HG03108 (cell line): ENCODE measurements around the gene VASP.
"Not testable (repeated sequence)": the region's sequence is repeated elsewhere in the genome, so short reads cannot be mapped to it uniquely, and the experiment has no call there.

Source experiments
- ATAC-seq: cut with Tn5 transposase; IDR thresholded peaks from one replicate; pipeline ENCODE4 v1.9.1; 2021; ENCODE audit warnings: moderate library complexity; ENCODE audit not compliant: unreplicated experiment

Gene VASP

GRCh38 chr19:45496349-45496953 is 10.8 kb upstream of the VASP start:
- peak; percentile 3 for ATAC-seq

DNA sequence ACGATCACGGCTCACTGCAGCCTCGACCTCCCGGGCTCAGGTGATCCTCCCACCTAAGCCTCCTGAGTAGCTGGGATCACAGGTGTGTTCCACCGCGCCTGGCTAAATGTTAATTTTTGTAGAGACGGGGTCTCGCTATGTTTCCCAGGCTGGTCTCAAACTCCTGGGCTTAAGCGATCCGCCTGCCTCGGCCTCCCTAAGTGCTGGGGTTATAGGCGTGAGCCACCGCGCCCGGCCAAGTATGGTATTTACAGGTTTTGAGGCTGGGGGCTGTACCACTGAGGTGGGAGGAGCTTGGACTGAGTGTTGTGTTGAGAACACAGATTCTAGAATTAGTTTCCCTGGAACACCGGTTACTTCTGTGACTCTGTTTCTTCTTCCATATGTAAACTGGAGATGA is 9.5 kb upstream of the VASP start:
- no peak for ATAC-seq

GRCh38 chr19:45498411-45499195 is 8.7 kb upstream of the VASP start, which contains the start of gene PPM1N:
Gene PPM1N (plus strand): TSS chr19:45498443. CDS start chr19:45498473, 30 bp downstream.
- ATAC-seq = no peak

DNA sequence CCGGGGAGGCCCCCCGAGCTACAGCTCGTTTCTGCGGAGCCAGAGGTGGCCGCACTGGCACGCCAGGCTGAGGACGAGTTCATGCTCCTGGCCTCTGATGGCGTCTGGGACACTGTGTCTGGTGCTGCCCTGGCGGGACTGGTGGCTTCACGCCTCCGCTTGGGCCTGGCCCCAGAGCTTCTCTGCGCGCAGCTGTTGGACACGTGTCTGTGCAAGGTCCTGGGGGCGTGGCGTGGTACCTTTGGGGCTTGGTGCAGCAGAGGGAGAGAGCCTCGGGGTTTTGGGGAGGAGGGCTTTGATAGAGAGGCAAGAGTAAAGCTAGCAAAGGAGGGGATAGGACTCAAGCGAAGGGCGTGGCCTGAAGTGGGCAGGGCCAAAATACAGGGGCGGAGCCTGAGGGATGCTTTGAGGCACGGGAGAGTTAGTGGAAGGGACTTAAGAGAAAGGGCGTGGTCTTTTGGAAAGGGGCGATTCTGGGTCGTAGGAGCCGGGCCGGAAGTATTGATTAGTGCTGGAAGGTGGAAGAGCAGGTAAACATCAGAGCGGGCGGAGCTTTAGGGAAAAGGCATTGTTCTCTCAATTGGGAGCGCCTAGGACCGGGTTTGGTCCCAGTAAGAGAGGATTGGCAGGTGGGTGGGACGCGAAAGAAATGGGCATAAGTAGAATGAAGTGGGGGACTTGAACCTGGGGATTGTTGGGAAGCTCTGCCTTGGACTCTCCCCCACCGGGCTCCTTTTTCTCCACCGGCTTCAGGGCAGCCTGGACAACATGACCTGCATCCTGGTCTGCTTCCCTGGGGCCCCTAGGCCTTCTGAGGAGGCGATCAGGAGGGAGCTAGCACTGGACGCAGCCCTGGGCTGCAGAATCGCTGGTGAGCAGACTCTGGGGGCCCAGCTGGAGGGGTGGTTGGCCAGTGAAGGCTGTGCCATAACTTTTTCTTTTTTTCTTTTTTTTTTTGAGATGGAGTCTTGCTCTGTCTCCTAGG is 7.8 kb upstream of the VASP start:
- ATAC-seq = no peak

- ATAC-seq = no peak
Observed at GRCh38 chr19:45500918-45501729, 6.2 kb upstream of the VASP start.

- ATAC-seq = no peak
Observed at GRCh38 chr19:45501730-45502014, 5.6 kb upstream of the VASP start.

DNA sequence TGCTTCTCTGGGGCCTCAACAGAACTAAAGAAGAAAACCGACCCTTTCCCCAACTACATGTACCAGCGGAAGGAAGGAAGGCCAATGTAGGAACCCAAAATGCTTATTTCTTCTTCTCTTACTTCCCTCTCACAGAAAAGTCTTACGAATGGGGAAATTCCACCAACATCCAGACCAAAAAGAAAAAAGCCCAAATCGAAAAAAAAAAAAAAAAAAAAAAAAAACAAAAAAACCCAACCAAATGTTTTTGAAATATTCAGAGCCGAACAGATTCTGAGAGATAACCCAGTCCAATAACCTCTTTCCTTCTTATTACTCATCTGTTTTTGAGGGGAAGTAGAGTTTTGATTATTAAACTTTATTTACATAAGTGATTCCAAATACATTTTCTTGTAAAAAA is 5.2 kb upstream of the VASP start:
- ATAC-seq = no peak

GRCh38 chr19:45503909-45504308 is 3.4 kb upstream of the VASP start:
- ATAC-seq = no peak

DNA sequence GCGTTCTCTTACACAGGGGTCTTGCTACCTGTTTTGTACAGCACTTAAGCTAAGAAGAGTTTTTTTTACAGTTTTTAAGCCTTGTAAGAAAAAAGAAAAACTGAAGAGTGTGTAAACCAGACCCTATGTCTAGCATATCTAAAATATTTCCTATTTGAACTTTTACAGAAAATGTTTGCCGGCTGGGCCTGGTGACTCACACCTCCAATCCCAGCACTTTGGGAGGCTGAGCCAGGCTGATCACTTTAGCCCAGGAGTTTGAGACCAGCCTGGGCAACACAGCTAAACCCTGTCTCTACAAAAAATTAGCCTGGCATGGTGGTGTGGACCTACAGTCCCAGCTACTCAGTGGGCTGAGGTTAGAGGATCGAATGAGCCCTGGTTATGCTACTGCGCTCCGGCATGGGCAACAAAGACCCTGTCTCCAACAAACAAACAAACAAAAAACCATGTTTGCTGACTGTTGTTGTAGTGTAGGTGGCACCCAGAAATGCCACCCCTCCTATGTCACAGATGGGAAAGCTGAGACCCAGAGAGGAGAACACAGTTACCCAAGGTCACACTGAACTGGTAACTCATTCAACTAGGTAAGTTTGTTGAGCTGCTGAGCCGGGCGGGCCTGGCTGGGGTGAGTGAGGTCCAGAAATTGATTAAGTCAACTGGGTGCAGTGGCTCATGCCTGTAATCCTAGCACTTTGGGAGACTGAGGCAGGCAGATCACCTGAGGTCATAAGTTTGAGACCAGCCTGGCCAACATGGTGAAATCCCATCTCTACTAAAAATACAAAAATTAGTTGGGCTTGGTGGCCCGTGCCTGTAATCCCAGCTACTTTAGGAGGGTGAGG is 1.9 kb upstream of the VASP start:
- no peak for ATAC-seq

DNA sequence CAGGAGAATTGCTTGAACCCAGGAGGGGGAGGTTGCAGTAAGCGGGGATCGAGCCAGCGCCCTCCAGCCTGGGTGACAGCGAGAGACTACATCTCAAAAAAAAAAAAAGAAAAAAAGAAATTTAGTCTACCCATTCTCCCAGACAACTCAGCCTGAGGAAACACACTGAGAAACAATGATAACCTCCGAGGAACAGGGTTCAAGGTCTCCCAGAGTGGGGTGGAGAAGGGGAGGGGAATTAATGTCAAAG is 1.4 kb upstream of the VASP start:
- no peak for ATAC-seq

- ATAC-seq = peak; percentile 55
Observed at GRCh38 chr19:45506246-45506988, 862 bp upstream of the VASP start.

GRCh38 chr19:45507872-45508416 is 665 bp downstream of the VASP start:
- ATAC-seq = no peak

- no peak for ATAC-seq
Observed at GRCh38 chr19:45508417-45508860, 1.2 kb downstream of the VASP start.

- ATAC-seq = peak; percentile 24
Observed at GRCh38 chr19:45508861-45509691, 1.8 kb downstream of the VASP start.

DNA sequence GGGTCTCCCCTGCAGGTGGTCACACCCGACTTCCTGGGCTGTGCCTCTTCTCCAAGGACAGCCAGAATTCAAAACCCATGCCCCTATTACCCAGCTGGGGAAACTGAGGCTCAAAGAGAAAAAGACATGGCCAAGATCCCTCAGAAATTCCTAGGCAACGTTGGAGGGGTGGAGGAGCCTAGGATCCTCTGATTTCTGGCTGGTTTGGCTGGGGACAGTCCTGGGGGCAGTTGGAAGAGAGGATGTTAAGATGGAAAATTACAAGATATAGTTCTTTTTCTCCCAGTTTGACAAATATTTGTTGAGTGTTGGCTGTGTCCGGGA is 2.4 kb downstream of the VASP start:
- no peak for ATAC-seq

DNA sequence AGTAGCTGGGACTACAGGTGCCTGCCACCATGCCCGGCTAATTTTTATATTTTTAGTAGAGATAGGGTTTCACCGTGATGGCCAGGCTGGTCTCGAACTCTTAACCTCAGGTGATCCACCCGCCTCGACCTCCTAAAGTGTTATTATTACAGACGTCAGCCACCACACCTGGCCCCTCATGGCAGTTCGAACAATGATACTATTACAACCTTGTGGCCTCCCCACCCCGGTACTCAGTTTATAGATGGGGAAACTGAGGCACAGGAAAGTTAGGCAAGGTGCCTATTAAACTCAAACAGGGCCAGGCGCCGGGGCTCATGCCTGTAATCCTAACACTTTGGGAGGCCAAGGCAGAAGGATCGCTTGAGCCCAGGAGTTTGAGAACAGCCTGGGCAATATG is 3.1 kb downstream of the VASP start:
- not testable (repeated sequence) for ATAC-seq

DNA sequence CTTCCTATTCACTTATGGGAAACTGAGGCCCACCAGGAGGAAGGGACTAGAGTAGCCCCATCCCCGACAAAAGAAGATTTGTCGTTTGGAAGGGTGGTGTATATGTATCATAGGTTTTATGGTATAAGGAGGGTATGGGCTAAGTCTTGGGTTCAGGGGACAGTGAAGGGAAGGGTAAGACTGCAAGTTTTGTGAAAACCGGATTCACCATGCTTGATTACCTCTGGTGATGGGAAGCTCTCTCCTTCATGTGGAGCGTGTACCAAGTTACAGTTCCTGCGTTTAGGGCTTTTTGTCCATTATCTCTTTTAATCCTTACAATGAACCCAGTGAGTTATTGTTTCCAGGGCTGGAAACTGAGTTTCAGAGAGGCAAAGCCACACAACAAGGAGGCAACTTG is 3.8 kb downstream of the VASP start:
- no peak for ATAC-seq

GRCh38 chr19:45512881-45513483 is 5.7 kb downstream of the VASP start:
- no peak for ATAC-seq
